HG02938 (cell line): ENCODE data around the gene NLRP3.
A peak's percentile ranks its signal among the peaks of the same experiment; 100 is the strongest.
"Not testable (repeated sequence)": the region's sequence is repeated elsewhere in the genome, so short reads cannot be mapped to it uniquely, and the experiment has no call there.

Source experiments
- ATAC-seq: cut with Tn5 transposase; IDR thresholded peaks from one replicate; pipeline ENCODE4 v1.9.1; 2021; ENCODE audit warnings: mild to moderate bottlenecking, moderate library complexity; ENCODE audit not compliant: unreplicated experiment

Gene NLRP3

GRCh38 chr1:247390116-247390791 lies 25.7 kb upstream of the NLRP3 start:
- ATAC-seq = peak; percentile 99

GRCh38 chr1:247390996-247391395 lies 25.0 kb upstream of the NLRP3 start:
- no peak for ATAC-seq

GRCh38 chr1:247392088-247392487 lies 23.9 kb upstream of the NLRP3 start:
- ATAC-seq = no peak

- not testable (repeated sequence) for ATAC-seq
Measured at GRCh38 chr1:247395075-247395474, 20.9 kb upstream of the NLRP3 start.

- no peak for ATAC-seq
Measured at GRCh38 chr1:247400685-247401084, 15.3 kb upstream of the NLRP3 start.

- no peak for ATAC-seq
Measured at GRCh38 chr1:247401310-247402119, 14.5 kb upstream of the NLRP3 start.

- no peak for ATAC-seq
Measured at GRCh38 chr1:247402120-247402675, 13.8 kb upstream of the NLRP3 start.

GRCh38 chr1:247406014-247406656 lies 9.8 kb upstream of the NLRP3 start:
- no peak for ATAC-seq

GRCh38 chr1:247407180-247407616 lies 8.8 kb upstream of the NLRP3 start:
- peak; percentile 69 for ATAC-seq

GRCh38 chr1:247408100-247408499 lies 7.9 kb upstream of the NLRP3 start:
- ATAC-seq = no peak

- peak; percentile 84 for ATAC-seq
Measured at GRCh38 chr1:247409869-247410544, 6.0 kb upstream of the NLRP3 start.

- ATAC-seq = no peak
Measured at GRCh38 chr1:247411621-247412327, 4.2 kb upstream of the NLRP3 start.

- ATAC-seq = no peak
Measured at GRCh38 chr1:247417831-247418230, 1.9 kb downstream of the NLRP3 start.

- no peak for ATAC-seq
Measured at GRCh38 chr1:247419336-247419735, 3.4 kb downstream of the NLRP3 start.

- no peak for ATAC-seq
Measured at GRCh38 chr1:247421074-247421473, 5.1 kb downstream of the NLRP3 start.

GRCh38 chr1:247429496-247429895 lies 13.5 kb downstream of the NLRP3 start:
- ATAC-seq = no peak

- peak; percentile 54 for ATAC-seq
Measured at GRCh38 chr1:247430434-247430833, 14.5 kb downstream of the NLRP3 start.

GRCh38 chr1:247431643-247432042 lies 15.7 kb downstream of the NLRP3 start:
- ATAC-seq = no peak

- no peak for ATAC-seq
Measured at GRCh38 chr1:247434005-247434404, 18.0 kb downstream of the NLRP3 start.

GRCh38 chr1:247435030-247435758 lies 19.2 kb downstream of the NLRP3 start:
- ATAC-seq = no peak
